ENCODE measurements around the gene KCNJ1. TPM values are rescaled to one million over a fixed set of nuclear protein-coding genes. Genes with fewer than 3 reads are reported as not detected.

The KCNJ1 gene
- total and polyA plus RNA-seq, 10 of the 15 experiments (the other 5 are each of a cell fraction or from before 2014, with no cell fraction given) = not detected

DNA sequence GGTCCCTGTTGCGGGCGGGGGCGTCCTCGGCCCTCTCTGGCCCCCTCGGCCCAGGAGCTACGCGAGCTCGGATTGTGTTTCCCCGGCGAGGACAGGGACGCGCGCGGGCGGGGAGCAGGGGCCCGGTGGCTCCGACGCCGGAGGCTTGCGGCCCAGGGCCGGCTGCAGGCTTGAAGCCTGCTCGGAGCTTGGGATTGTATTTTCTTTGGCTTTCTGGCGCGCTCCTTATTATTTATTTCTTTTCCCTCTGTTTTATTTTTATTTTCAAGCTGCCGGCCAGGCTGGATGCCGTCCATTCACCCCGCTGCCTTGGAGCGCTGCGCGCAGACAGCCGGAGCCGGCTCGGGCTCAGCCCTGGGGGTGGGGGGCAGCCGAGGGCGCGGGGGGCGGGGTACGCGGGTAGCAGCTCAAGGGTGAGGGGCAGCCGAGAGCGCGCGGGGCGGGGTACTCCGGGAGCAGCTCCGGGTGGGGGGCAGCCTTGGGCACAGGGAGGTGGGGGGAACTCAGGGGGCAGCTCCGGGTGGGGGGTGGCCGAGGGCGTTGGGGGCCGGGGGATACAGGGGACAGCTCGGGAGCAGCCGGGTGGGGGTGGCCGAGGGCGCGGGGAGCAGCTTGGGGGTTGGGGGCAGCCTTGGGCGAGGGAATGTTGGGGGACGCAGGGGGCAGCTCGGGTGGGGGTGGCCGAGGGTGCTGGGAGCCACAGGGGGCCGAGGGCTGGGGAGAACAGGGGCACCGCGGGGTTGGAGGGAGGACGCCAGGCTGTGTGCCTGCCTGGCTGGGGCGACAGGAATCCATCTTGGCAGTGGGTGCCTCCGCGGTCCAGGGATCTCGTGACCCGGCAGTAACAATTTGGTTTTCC lies 42.7 kb downstream of the KCNJ1 start (continued):
- TF ChIP-seq ZNF384 (IDR thresholded peaks at IDR 0.05; ENCODE audit: borderline replicate concordance, low read depth, low read length) (no peak), SMAD1 (IDR thresholded peaks at IDR 0.05; ENCODE audit: low read depth, partially characterized antibody) (no peak), ZNF274 (IDR thresholded peaks at IDR 0.05; ENCODE audit: insufficient read depth, insufficient read length) (no peak), GABPA (IDR thresholded peaks at IDR 0.05; ENCODE audit: low read depth) (no peak)
- TF ChIP-seq, protein P1, sequence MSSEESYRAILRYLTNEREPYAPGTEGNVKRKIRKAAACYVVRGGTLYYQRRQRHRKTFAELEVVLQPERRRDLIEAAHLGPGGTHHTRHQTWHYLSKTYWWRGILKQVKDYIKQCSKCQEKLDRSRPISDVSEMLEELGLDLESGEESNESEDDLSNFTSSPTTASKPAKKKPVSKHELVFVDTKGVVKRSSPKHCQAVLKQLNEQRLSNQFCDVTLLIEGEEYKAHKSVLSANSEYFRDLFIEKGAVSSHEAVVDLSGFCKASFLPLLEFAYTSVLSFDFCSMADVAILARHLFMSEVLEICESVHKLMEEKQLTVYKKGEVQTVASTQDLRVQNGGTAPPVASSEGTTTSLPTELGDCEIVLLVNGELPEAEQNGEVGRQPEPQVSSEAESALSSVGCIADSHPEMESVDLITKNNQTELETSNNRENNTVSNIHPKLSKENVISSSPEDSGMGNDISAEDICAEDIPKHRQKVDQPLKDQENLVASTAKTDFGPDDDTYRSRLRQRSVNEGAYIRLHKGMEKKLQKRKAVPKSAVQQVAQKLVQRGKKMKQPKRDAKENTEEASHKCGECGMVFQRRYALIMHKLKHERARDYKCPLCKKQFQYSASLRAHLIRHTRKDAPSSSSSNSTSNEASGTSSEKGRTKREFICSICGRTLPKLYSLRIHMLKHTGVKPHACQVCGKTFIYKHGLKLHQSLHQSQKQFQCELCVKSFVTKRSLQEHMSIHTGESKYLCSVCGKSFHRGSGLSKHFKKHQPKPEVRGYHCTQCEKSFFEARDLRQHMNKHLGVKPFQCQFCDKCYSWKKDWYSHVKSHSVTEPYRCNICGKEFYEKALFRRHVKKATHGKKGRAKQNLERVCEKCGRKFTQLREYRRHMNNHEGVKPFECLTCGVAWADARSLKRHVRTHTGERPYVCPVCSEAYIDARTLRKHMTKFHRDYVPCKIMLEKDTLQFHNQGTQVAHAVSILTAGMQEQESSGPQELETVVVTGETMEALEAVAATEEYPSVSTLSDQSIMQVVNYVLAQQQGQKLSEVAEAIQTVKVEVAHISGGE (CRISPR knock-in tag; IDR thresholded peaks at IDR 0.05) = no peak
- TF ChIP-seq, protein P2, sequence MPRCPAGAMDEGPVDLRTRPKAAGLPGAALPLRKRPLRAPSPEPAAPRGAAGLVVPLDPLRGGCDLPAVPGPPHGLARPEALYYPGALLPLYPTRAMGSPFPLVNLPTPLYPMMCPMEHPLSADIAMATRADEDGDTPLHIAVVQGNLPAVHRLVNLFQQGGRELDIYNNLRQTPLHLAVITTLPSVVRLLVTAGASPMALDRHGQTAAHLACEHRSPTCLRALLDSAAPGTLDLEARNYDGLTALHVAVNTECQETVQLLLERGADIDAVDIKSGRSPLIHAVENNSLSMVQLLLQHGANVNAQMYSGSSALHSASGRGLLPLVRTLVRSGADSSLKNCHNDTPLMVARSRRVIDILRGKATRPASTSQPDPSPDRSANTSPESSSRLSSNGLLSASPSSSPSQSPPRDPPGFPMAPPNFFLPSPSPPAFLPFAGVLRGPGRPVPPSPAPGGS (IDR thresholded peaks at IDR 0.05; ENCODE audit: borderline replicate concordance, insufficient read depth, low read depth, low read length, poor library complexity, severe bottlenecking) = no peak

DNA sequence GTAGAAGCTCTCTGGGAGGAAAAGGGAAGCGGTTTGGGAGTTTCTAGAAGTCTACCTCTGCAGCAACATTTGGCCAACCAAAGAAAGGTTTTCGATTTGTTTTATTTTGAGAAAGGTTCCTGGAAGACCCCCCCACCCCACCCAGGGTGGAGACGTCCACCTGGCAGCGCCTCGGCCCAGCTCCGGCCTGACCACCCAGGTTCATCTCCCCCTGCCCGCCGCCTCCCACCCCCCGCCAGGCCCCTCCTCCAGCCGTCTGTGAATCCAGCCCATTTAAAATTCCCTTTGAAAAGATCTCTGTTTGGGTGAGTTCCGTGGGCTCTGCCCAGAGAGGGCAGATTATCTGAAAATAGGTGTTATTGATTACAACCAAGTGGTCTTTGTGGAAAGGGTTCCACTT lies 43.3 kb downstream of the KCNJ1 start:
- H3K27ac ChIP-seq (ENCODE audit: control insufficient read depth, insufficient read depth) = no peak overlapping the region
- H3K27me3 ChIP-seq (replicated peaks in 1 of 2; ENCODE audit: control insufficient read depth in 2 of 2, insufficient read depth in 2 of 2, low read length in 1 of 2) = no peaks in the 10 kb centered on the region
- no peak for FAIRE-seq
- no peak overlapping the region for H3K4me2 ChIP-seq (ENCODE audit: control insufficient read depth, insufficient read depth)
- WGBS (ENCODE audit: insufficient coverage, insufficient replicate concordance, low lambda C conversion rate, missing lambda C conversion rate) = 79% methylated on average over 7 of the region's 11 CpGs
- H3K79me2 ChIP-seq (ENCODE audit: control insufficient read depth, insufficient read depth, low read length) = no peaks in the 10 kb centered on the region
- in situ Hi-C loops (cut with MboI) = no loop called here
- intact Hi-C loops (cut with micrococcal nuclease; ENCODE audit: unreplicated experiment) = no loop called here
- H3K9me3 ChIP-seq (replicated peaks; ENCODE audit: control insufficient read depth, insufficient read depth, low read length) = no peaks in the 10 kb centered on the region
- H3K36me3 ChIP-seq (ENCODE audit: control insufficient read depth in 2 of 2, insufficient read depth in 2 of 2, low read length in 1 of 2) = no peaks in the 10 kb centered on the region
- ChIA-PET SMC1A (ENCODE audit: uncharacterized antibody, unreplicated experiment) (no interaction called here), POLR2A (no interaction called here), RAD21 (ENCODE audit: unreplicated experiment) (no interaction called here), CTCF (no interaction called here)
- H3K4me1 ChIP-seq (ENCODE audit: control insufficient read depth, insufficient read depth, low read length) = no peaks in the 10 kb centered on the region
- no peak overlapping the region for H3K9ac ChIP-seq (ENCODE audit: control insufficient read depth, insufficient read depth, low read length)
- no peak overlapping the region for H3K4me3 ChIP-seq
- no peak for DNase-seq (ENCODE audit: low read depth, low spot score)
- H4K20me1 ChIP-seq (ENCODE audit: control insufficient read depth, insufficient read depth) = no peaks in the 10 kb centered on the region
- no peak overlapping the region for H2AFZ ChIP-seq (ENCODE audit: control insufficient read depth, low read depth, low read length)
- ATAC-seq = no peak
- no TSS peak for BruUV-seq (replicated peaks)
- TF ChIP-seq, protein P3, sequence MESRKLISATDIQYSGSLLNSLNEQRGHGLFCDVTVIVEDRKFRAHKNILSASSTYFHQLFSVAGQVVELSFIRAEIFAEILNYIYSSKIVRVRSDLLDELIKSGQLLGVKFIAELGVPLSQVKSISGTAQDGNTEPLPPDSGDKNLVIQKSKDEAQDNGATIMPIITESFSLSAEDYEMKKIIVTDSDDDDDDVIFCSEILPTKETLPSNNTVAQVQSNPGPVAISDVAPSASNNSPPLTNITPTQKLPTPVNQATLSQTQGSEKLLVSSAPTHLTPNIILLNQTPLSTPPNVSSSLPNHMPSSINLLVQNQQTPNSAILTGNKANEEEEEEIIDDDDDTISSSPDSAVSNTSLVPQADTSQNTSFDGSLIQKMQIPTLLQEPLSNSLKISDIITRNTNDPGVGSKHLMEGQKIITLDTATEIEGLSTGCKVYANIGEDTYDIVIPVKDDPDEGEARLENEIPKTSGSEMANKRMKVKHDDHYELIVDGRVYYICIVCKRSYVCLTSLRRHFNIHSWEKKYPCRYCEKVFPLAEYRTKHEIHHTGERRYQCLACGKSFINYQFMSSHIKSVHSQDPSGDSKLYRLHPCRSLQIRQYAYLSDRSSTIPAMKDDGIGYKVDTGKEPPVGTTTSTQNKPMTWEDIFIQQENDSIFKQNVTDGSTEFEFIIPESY (IDR thresholded peaks at IDR 0.05) = no peak
- no peak for TF ChIP-seq ASH2L (IDR thresholded peaks at IDR 0.05; ENCODE audit: borderline replicate concordance, low read depth)
- no peak for TF ChIP-seq SREBF2 (IDR thresholded peaks at IDR 0.05; ENCODE audit: low read length)
- TF ChIP-seq, protein P4, sequence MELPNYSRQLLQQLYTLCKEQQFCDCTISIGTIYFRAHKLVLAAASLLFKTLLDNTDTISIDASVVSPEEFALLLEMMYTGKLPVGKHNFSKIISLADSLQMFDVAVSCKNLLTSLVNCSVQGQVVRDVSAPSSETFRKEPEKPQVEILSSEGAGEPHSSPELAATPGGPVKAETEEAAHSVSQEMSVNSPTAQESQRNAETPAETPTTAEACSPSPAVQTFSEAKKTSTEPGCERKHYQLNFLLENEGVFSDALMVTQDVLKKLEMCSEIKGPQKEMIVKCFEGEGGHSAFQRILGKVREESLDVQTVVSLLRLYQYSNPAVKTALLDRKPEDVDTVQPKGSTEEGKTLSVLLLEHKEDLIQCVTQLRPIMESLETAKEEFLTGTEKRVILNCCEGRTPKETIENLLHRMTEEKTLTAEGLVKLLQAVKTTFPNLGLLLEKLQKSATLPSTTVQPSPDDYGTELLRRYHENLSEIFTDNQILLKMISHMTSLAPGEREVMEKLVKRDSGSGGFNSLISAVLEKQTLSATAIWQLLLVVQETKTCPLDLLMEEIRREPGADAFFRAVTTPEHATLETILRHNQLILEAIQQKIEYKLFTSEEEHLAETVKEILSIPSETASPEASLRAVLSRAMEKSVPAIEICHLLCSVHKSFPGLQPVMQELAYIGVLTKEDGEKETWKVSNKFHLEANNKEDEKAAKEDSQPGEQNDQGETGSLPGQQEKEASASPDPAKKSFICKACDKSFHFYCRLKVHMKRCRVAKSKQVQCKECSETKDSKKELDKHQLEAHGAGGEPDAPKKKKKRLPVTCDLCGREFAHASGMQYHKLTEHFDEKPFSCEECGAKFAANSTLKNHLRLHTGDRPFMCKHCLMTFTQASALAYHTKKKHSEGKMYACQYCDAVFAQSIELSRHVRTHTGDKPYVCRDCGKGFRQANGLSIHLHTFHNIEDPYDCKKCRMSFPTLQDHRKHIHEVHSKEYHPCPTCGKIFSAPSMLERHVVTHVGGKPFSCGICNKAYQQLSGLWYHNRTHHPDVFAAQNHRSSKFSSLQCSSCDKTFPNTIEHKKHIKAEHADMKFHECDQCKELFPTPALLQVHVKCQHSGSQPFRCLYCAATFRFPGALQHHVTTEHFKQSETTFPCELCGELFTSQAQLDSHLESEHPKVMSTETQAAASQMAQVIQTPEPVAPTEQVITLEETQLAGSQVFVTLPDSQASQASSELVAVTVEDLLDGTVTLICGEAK (IDR thresholded peaks at IDR 0.05; ENCODE audit: borderline replicate concordance) = no peak

All from GM12878 (cell line).